H9 (cell line): ENCODE results near the gene KRT5. TPM values are rescaled to one million over a fixed set of nuclear protein-coding genes. Genes with fewer than 3 reads are reported as not detected.

Source experiments
- DNase-seq: peaks from one replicate; pipeline ENCODE4 v3.0.0-alpha.2; 2017
- H2AFZ ChIP-seq: one replicate; pipeline ENCODE4 v1.6.1; 2013; ENCODE audit warnings: mild to moderate bottlenecking, low read length, control low read depth, moderate library complexity
- H2AK5ac ChIP-seq: 2 replicates; pipeline ENCODE4 v1.6.1; 2013; ENCODE audit warnings: low read length, control low read depth, mixed read lengths; ENCODE audit not compliant: insufficient read length
- H2BK120ac ChIP-seq: one replicate; pipeline ENCODE4 v1.6.1; 2013; ENCODE audit warnings: low read depth, mild to moderate bottlenecking, low read length, control low read depth, inconsistent platforms; ENCODE audit not compliant: poor library complexity, severe bottlenecking
- H2BK12ac ChIP-seq: 2 replicates; pipeline ENCODE4 v1.6.1; 2013; ENCODE audit warnings: low read length, control low read depth, mixed read lengths, low read depth; ENCODE audit not compliant: insufficient read length
- H2BK15ac ChIP-seq: 2 replicates; pipeline ENCODE4 v1.6.1; 2013; ENCODE audit warnings: low read depth, low read length, control low read depth
- H2BK20ac ChIP-seq: one replicate; pipeline ENCODE4 v1.6.1; 2013; ENCODE audit warnings: low read depth, mild to moderate bottlenecking, low read length, control low read depth, inconsistent platforms; ENCODE audit not compliant: poor library complexity, severe bottlenecking
- H2BK5ac ChIP-seq: 2 replicates; pipeline ENCODE4 v1.6.1; 2013; ENCODE audit warnings: low read length, control low read depth, mixed read lengths; ENCODE audit not compliant: insufficient read length
- H3K14ac ChIP-seq: 2 replicates; pipeline ENCODE4 v1.6.1; 2013; ENCODE audit warnings: low read length, control low read depth; ENCODE audit not compliant: insufficient read depth
- H3K18ac ChIP-seq: 2 replicates; pipeline ENCODE4 v1.6.1; 2013; ENCODE audit warnings: low read depth, mild to moderate bottlenecking, mixed read lengths, low read length, control low read depth; ENCODE audit not compliant: insufficient read length
- H3K23ac ChIP-seq: 2 replicates; pipeline ENCODE4 v1.6.1; 2013; ENCODE audit warnings: low read length, control low read depth, mixed read lengths, low read depth; ENCODE audit not compliant: insufficient read length
- H3K23me2 ChIP-seq: 2 replicates; pipeline ENCODE4 v1.6.1; 2013; ENCODE audit warnings: low read depth, mild to moderate bottlenecking, mixed read lengths, low read length, control low read depth; ENCODE audit not compliant: insufficient read length, poor library complexity, severe bottlenecking
- H3K27ac ChIP-seq: 2 replicates; pipeline ENCODE4 v1.5.1; 2013; ENCODE audit warnings: low read length, control low read depth, mixed read lengths, low read depth; ENCODE audit not compliant: insufficient read length
- H3K27me3 ChIP-seq: 2 replicates; pipeline ENCODE4 v1.6.1; 2013; ENCODE audit warnings: low read length, control low read depth, inconsistent platforms; ENCODE audit not compliant: insufficient read depth
- H3K4ac ChIP-seq: 2 replicates; pipeline ENCODE4 v1.6.1; 2013; ENCODE audit warnings: low read depth, mild to moderate bottlenecking, control low read depth, inconsistent platforms, low read length, moderate library complexity
- H3K4me1 ChIP-seq: 2 replicates; pipeline ENCODE4 v1.6.1; 2013; ENCODE audit warnings: low read length, control low read depth, inconsistent platforms; ENCODE audit not compliant: insufficient read depth
- H3K4me2 ChIP-seq: 2 replicates; pipeline ENCODE4 v1.6.1; 2013; ENCODE audit warnings: low read length, control low read depth, mixed read lengths; ENCODE audit not compliant: insufficient read length, insufficient read depth
- H3K56ac ChIP-seq: 2 replicates; pipeline ENCODE4 v1.6.1; 2013; ENCODE audit warnings: low read depth, mild to moderate bottlenecking, mixed read lengths, low read length, control low read depth; ENCODE audit not compliant: insufficient read length
- H3K79me1 ChIP-seq: 2 replicates; pipeline ENCODE4 v1.6.1; 2013; ENCODE audit warnings: low read depth, mild to moderate bottlenecking, moderate library complexity, low read length, control low read depth, inconsistent platforms; ENCODE audit not compliant: insufficient read depth, poor library complexity, severe bottlenecking
- H3K79me2 ChIP-seq: 2 replicates; pipeline ENCODE4 v1.6.1; 2013; ENCODE audit warnings: low read length, control low read depth, inconsistent platforms; ENCODE audit not compliant: insufficient read depth
- H3K9ac ChIP-seq: 2 replicates; pipeline ENCODE4 v1.6.1; 2013; ENCODE audit warnings: low read length, control low read depth, mixed read lengths; ENCODE audit not compliant: insufficient read length; ENCODE audit errors: extremely low read depth
- H3K9me3 ChIP-seq: one replicate; pipeline ENCODE4 v1.6.1; 2013; ENCODE audit warnings: low read depth, low read length, inconsistent platforms; ENCODE audit not compliant: control insufficient read depth
- H3T11ph ChIP-seq: one replicate; pipeline ENCODE4 v1.6.1; 2013; ENCODE audit warnings: mild to moderate bottlenecking, low read length, control low read depth, inconsistent platforms
- H4K20me1 ChIP-seq: one replicate; pipeline ENCODE4 v1.6.1; 2013; ENCODE audit not compliant: control insufficient read depth, insufficient read length, insufficient read depth
- H4K5ac ChIP-seq: 2 replicates; pipeline ENCODE4 v1.6.1; 2013; ENCODE audit warnings: low read depth, mild to moderate bottlenecking, mixed read lengths, low read length, control low read depth; ENCODE audit not compliant: insufficient read length
- H4K8ac ChIP-seq: replicated peaks from 2 replicates; pipeline ENCODE4 v1.6.1; 2013; ENCODE audit warnings: low read length, control low read depth, mixed read lengths, low read depth; ENCODE audit not compliant: insufficient read length
- H4K91ac ChIP-seq: 2 replicates; pipeline ENCODE4 v1.6.1; 2013; ENCODE audit warnings: low read depth, mild to moderate bottlenecking, moderate library complexity, mixed read lengths, low read length, control low read depth; ENCODE audit not compliant: insufficient read length
- H3K27ac Mint-ChIP-seq, 3 experiments: 2 replicates in 2 of 3; 3 replicates in 1 of 3; pipeline ENCODE4 v1.8.0; 2020 to 2021; ENCODE audit warnings: mixed read lengths in 3 of 3, mild to moderate bottlenecking in 1 of 3, moderate library complexity in 1 of 3
- H3K27me3 Mint-ChIP-seq: 2 replicates; pipeline ENCODE4 v1.8.0; 2021; ENCODE audit warnings: low read depth, mild to moderate bottlenecking, moderate library complexity, mixed read lengths
- H3K36me3 Mint-ChIP-seq, 3 experiments: 2 replicates in 2 of 3; 3 replicates in 1 of 3; pipeline ENCODE4 v1.8.0; 2020 to 2021; ENCODE audit warnings: low read depth in 3 of 3, mixed read lengths in 3 of 3; ENCODE audit not compliant: insufficient read depth in 1 of 3
- H3K4me1 Mint-ChIP-seq, 2 experiments: 2 replicates each; pipeline ENCODE4 v1.8.0; 2020; ENCODE audit warnings: mixed read lengths in 2 of 2
- H3K4me3 Mint-ChIP-seq, 2 experiments: 2 replicates in 1 of 2; 3 replicates in 1 of 2; pipeline ENCODE4 v1.8.0; 2020 to 2021; ENCODE audit warnings: mild to moderate bottlenecking in 2 of 2, mixed read lengths in 2 of 2, moderate library complexity in 1 of 2
- H3K9me3 Mint-ChIP-seq, 2 experiments: 2 replicates in 1 of 2; 3 replicates in 1 of 2; pipeline ENCODE4 v1.8.0; 2020; ENCODE audit warnings: mild to moderate bottlenecking in 2 of 2, mixed read lengths in 2 of 2, moderate library complexity in 1 of 2
- CTCF ChIP-seq: fragments of 200-600 bp; sonication (generic); conservative IDR thresholded peaks from 3 replicates; pipeline ENCODE4 v1.8.0; 2021; ENCODE audit warnings: antibody characterized with exemption, mild to moderate bottlenecking
- WGBS: extraction: QIAGEN DNeasy Blood & Tissue Kit; methylation state at CpG from one replicate; pipeline ENCODE4 v1.1.7; 2013; ENCODE audit warnings: missing lambda C conversion rate, low lambda C conversion rate, mixed read lengths; ENCODE audit not compliant: insufficient read length; ENCODE audit errors: extremely low coverage; 5-methylcytosine and 5-hydroxymethylcytosine counted together
- total RNA-seq: library from RNA; stranded (reverse); gene quantifications from 2 replicates; pipeline ENCODE4 v1.2.1, GENCODE V29; 2021

Gene KRT5
- total RNA-seq, 1 experiment from 2014 or later = not detected

GRCh38 chr12:52559979-52560378 is 39.8 kb upstream of the KRT5 start:
- Histone ChIP-seq H3K18ac (no peak overlapping the region), H3K9ac (no peak overlapping the region), H4K20me1 (no peaks in the 10 kb centered on the region), H2BK20ac (no peak overlapping the region), H3K79me1 (no peaks in the 10 kb centered on the region), H3T11ph (no peak overlapping the region), H3K27ac (no peak overlapping the region), H4K8ac (no peak overlapping the region), H3K23ac (no peak overlapping the region), H3K79me2 (no peaks in the 10 kb centered on the region), H4K5ac (no peak overlapping the region), H3K4ac (no peak overlapping the region), H3K9me3 (no peaks in the 10 kb centered on the region), H3K4me1 (no peaks in the 10 kb centered on the region), H2BK5ac (no peak overlapping the region), H2BK15ac (no peak overlapping the region), H2AFZ (no peak overlapping the region), H3K27me3 (no peaks in the 10 kb centered on the region), H3K56ac (no peak overlapping the region), H3K14ac (no peak overlapping the region), H4K91ac (no peak overlapping the region), H3K4me2 (no peak overlapping the region), H3K23me2 (no peaks in the 10 kb centered on the region), H2BK120ac (no peak overlapping the region), H2AK5ac (no peak overlapping the region), H2BK12ac (no peak overlapping the region)
- Mint-ChIP-seq H3K27ac (no peak overlapping the region; a peak in 1 of 7 replicates), H3K27me3 (peaks cover 31% of the 10 kb centered on the region), H3K4me1 (no peaks in the 10 kb centered on the region), H3K4me3 (no peak overlapping the region), H3K36me3 (no peaks in the 10 kb centered on the region), H3K9me3 (no peaks in the 10 kb centered on the region)
- no CpG with 5 or more reads among the region's 4 CpGs for WGBS
- no peak for DNase-seq
- TF ChIP-seq CTCF = no peak
